GM18505 (cell line): ENCODE measurements around the gene PTPRG.

Source experiments
- ATAC-seq: cut with Tn5 transposase; IDR thresholded peaks from one replicate; pipeline ENCODE4 v1.9.1; 2021; ENCODE audit not compliant: unreplicated experiment
- POLR2A ChIP-seq: IDR thresholded peaks from 4 replicates; pipeline ENCODE4 v1.6.1; 2011; ENCODE audit warnings: borderline replicate concordance; ENCODE audit not compliant: insufficient read depth, insufficient read length; ENCODE audit errors: extremely low read depth

PTPRG gene

DNA sequence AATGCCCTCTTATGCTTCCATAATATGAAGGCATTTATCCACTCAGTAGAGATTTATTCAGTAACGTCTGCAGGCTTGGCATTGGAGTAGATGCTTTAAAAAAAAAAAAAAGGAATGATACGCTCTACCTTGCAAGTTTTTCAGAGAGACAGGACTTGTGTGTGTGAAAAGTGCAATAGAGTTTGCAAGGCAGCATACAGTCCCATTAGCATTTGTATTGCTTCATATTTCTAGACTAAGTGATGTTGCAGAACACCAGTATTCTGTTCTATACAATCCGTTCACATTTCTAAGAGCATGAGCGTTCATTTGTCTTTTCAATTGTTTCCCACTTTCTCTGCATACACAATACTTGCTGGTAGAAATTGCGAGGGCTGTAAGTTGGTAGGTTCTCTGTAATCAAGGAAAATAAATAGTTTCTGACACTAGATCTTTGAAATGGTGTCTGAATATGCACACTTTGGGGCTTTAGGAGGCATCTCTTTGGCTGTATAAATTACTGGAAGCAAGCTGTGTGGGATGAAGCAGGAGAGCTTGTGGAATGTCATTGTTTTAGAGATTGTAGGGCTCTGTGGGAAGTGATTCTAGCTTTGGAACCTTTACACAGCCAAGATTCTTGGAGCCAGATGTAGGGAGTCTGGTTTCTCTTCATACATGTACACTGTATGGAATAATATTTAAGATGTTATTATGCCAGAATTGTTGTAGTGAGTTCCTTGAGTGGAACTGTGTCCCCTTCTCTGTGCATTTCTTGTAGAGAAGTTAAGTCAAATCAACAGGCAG is 549.3 kb downstream of the PTPRG start:
- TF ChIP-seq POLR2A, result no peak

DNA sequence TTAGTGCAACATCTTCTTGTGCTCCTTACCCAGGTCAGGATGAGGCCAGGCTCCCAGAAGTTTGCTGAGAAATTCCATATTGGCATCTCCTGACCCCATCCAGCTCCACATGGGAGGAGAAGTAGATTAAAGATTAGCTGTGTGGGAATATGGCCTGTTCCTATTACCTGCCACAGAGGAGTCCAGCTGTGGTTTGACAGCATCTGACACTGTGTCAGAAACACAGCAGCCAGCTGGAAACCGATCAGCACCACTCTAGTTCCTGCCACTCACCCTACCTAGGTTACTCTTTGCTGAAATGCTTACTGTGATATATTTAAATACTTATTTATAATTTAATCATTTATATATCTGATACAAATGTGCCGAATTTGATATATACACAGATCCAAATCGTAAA is 551.7 kb downstream of the PTPRG start:
- TF ChIP-seq POLR2A, result no peak
- ATAC-seq, result no peak

More for the DNA sequence above, 549.3 kb downstream of the PTPRG start:
- ATAC-seq, result no peak

DNA sequence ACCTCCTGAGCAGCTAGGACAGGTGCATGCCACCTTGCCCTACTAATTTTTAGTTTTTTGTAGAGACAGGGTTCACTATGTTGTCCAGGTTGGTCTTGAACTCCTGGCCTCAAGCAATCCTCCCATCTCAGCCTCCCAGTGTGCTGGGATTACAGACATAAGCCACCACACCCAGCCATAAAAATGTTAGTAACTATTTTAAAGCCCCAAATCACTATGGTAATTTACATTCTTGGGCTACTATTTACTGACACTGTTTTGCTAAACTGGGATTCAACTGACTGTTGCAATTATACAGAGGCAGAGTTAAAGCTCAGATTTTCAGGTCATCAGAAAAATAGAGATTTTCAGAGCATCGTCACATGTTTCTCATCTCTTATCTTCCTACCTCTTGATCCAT is 553.4 kb downstream of the PTPRG start:
- no peak for ATAC-seq
- TF ChIP-seq POLR2A, result no peak

DNA sequence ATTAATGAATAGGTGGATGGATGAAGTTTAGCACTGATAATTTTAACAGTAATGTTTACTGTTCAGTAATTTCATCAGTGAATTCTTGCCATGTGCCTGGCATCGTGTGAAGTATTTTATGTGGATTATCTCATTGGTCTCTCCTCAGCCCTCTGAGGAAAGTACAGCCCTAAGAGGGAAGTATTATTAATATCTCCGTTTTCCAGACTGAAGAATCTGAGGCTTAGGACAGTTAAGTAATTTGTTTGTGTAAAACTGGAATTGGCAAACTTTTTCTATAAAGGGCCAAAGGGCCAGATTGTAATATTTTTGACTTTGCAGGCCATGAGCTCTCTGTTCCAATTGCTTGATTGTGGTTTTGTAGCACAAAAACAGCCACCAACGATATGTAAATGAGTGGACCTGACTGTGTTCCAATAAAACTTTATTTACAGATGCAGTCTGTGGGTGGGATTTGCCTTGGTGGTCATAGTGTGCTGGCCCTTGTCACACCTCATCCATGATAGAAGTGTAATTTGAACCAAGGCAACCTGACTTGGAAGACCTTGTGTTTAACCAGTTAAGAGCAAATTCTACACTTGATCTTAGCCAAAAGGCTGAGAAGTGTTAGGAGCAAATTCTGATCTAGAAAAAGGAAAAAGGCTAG is 556.7 kb downstream of the PTPRG start:
- TF ChIP-seq POLR2A, result no peak
- no peak for ATAC-seq

DNA sequence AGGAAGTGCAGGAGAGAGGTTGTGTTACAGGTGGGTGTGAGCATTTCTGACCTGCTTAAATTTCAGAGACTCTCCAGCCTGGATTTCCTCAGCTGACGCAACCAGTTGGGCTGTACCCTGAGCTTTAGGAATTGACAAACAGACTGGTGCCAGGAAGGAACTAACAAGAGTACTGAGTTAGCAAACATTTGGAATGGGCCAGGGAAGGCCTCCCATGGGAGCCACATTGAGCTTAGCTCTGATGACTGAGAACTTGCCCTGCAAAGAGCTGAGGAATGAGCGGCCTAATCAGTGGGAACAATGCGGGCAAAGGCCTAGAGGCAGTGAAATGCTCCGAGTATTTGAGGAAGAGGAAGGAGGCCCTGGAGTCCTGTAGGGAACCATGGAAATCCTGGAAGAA is 557.8 kb downstream of the PTPRG start:
- TF ChIP-seq POLR2A, result no peak
- ATAC-seq, result no peak

DNA sequence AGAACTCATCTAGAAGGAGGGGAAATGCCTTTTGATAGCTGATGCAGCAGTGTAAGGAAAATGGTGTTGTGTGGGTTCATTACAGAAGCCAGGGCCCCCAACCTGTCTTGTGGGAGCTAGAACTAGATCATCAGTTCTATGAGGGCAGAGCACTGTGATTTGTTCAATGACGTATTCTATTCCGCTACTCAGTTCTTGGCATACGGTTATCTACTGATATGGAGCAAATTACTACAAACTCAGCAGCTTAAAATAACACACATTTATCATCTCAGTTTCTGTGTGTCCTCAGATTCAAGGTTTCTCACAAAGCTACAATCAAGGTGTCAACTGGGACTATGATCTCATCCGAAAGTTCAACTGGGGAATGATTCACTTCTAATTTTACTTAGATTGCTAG is 561.4 kb downstream of the PTPRG start:
- no peak for TF ChIP-seq POLR2A
- ATAC-seq, result no peak

DNA sequence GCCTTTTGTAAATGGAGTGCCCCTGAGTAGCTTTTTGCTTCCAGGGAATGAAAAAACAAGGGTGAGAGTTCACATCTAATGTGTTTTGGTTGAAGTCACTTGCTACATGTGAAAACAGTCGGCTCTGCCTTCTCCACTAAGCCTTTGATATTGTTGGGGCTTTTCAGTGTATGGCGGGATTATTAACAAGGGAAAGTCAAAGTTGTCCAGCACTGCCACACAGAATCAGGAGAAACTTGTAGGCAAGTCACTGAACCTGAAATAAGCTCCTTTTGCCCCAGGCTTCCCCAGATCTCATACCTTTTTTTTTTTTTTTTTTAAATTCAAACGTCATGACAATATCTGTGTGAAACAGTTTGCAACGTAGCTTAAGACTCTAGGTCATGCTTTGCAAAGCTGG is 564.0 kb downstream of the PTPRG start:
- ATAC-seq, result no peak
- no peak for TF ChIP-seq POLR2A

DNA sequence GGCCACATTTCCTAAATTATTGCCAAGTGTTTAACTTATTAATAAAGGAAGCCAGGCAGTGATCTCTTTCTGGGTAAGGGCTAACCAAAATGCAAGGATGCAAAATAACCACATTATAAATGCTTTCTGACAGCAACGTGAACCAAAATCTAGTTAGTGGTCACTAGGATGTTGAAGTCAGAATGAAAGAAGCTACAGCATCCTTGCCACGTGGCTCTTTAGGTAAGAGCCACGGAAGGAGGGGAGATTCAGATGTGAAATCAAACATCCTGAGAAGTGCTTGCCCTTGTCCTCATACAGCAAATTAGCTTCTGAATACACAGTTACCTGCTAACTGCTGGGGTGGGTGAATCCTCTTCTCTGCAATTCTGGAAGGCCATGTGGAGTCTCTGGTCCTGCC is 565.7 kb downstream of the PTPRG start:
- ATAC-seq, result no peak
- TF ChIP-seq POLR2A, result no peak

DNA sequence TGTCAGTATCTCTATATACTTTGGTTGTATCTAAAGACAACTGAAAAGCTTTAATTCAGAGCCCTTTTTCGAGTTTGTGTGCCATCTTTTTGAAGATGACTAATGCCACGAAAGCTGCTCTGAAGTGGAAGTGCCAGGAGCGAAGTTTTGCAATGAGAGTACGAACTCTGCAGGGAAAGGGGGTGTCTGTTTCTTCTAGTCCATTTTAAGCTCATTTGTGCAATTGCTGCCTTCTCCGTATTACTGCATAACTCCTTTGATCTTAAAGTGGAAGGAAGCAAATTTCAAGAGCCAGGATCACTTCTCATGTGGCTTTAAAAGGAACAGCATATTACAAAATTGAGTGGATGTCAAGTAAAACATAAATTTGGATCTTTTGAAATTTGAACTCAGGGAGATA is 566.7 kb downstream of the PTPRG start:
- ATAC-seq, result no peak
- no peak for TF ChIP-seq POLR2A

DNA sequence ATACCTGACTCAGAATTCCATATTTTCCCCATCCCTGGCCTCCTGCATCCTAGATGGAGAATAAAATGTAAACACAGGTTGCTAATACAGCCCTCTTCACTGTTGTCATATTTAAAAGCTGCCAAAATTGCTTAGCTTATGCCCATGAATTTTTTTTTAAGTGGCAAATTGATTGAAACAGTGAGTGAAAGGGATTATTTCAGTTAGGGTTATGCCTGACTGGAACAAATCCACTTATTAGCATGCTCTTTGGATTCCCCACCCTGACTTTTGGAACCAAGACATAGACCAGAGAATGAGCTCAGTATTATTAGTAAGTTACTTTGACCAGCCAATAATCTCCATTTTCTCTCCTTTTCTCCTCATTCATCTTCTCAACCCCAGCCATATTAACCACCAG is 567.3 kb downstream of the PTPRG start:
- ATAC-seq, result no peak
- no peak for TF ChIP-seq POLR2A

DNA sequence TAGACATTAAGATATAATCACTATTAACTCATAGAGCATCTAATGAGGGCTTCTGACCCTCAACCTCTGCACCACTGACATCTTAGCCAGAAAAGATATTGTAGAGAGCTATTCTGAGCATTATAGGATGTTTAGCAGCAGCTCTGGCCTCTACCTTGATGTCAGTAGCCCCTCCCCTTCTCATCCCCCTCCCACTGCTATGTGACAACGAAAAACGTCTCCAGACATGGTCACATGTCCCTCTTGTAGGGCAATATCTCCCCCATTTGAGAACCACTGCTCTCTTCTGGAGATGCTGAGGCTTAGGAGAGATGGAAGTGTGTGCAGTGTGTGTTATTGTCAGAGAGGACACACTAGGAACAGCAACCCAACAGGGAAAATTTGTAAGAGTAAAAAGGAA is 569.7 kb downstream of the PTPRG start:
- TF ChIP-seq POLR2A, result no peak
- ATAC-seq, result no peak

DNA sequence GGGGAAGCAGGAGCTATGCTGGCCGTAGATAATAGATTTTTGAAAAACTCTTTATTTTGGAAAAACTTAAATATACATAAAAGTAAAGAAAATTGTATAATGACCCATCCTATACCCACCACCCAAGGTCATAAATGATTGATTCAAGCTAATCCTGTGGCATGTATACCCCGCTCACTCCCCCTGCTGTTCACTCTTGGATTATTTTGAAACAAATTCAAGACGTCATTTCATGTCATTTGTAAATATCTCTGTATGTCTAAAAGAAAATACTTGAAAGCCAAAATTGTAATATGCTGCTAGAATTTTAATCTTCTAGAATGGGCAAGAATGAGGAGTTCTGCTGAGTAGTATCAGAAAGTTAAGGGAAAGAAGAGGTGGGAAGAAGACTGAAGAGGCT is 570.2 kb downstream of the PTPRG start:
- no peak for ATAC-seq
- TF ChIP-seq POLR2A, result no peak

DNA sequence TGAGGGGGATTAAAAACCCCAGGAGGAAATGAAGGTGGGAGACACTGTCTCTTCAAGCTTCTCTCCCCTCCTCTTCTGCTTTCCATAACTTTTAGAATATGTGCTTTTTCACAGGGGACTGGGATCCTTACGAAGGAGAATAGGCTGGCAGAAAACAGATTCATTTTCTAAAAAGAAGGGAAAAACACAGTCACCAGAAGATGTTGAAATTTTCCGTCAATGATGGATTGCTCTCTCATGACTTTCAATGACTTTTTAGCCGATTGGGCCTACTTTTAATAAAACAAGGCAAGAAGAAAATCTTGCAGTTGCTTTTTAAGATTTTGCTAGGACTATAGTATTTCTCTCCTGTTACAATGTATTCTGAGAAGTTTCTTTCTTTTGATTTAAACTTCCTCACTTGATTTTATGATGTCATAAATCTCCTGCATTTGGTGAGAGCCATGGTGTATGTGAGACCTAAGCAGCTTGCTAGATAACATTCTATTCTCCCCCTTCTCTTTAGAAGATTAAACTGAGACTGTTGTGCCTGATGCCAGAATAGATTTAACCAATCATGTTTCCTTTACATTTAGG is 570.7 kb downstream of the PTPRG start:
- ATAC-seq, result no peak
- no peak for TF ChIP-seq POLR2A

DNA sequence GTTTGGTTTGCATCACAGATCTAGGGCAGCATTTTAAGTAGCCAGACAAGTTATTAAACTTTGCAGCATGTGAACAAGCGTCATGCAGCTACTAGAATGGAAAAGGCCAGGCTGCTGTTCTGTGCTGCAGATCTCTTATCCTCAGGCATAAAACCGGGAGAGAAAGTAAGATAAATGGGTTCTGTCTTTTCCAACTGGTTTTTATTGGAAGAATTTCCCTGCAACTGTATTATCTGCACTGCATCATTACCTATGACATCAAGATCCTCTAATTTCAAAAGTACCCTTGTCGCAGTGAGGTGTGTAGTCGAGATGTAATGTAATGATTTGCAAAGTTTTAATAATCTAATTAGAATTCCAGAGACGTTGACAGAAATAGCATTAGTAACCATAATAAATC is 571.6 kb downstream of the PTPRG start:
- no peak for ATAC-seq
- no peak for TF ChIP-seq POLR2A
